DOHH2 (cell line): ENCODE data around the gene CPAMD8.

Experiments
- H3F3A ChIP-seq: fragments of 200-600 bp; sonication (generic), shearing (Covaris generic); 2 replicates; pipeline ENCODE4 v1.6.0; 2016; ENCODE audit warnings: antibody characterized with exemption, mild to moderate bottlenecking; ENCODE audit not compliant: control insufficient read depth, insufficient read depth
- H3K27ac ChIP-seq: fragments of 200-600 bp; sonication (generic); 2 replicates; pipeline ENCODE4 v1.5.1; 2014; ENCODE audit warnings: low read depth, mild to moderate bottlenecking, low read length, moderate library complexity
- H3K27me3 ChIP-seq: fragments of 200-600 bp; sonication (generic); 2 replicates; pipeline ENCODE4 v1.6.1; 2014; ENCODE audit warnings: mild to moderate bottlenecking, low read length, mixed read lengths; ENCODE audit not compliant: control insufficient read depth
- H3K36me3 ChIP-seq: fragments of 200-600 bp; sonication (generic); 2 replicates; pipeline ENCODE4 v1.6.1; 2014; ENCODE audit warnings: mild to moderate bottlenecking, low read length, moderate library complexity, mixed read lengths; ENCODE audit not compliant: control insufficient read depth
- H3K4me1 ChIP-seq: fragments of 200-600 bp; sonication (generic); 2 replicates; pipeline ENCODE4 v1.6.1; 2014; ENCODE audit warnings: mild to moderate bottlenecking, low read length, mixed read lengths; ENCODE audit not compliant: control insufficient read depth
- H3K4me2 ChIP-seq: fragments of 200-600 bp; sonication (generic); 2 replicates; pipeline ENCODE4 v1.6.0; 2014; ENCODE audit warnings: mild to moderate bottlenecking, low read length, moderate library complexity
- H3K4me3 ChIP-seq: fragments of 200-600 bp; sonication (generic); 2 replicates; pipeline ENCODE4 v1.5.1; 2014; ENCODE audit warnings: mild to moderate bottlenecking, low read length, mixed read lengths
- H3K79me2 ChIP-seq: fragments of 200-600 bp; sonication (generic); 2 replicates; pipeline ENCODE4 v1.6.1; 2014; ENCODE audit warnings: mild to moderate bottlenecking, low read length, mixed read lengths; ENCODE audit not compliant: control insufficient read depth
- H3K9me2 ChIP-seq: fragments of 200-600 bp; sonication (generic); replicated peaks from 2 replicates; pipeline ENCODE4 v1.6.1; 2014; ENCODE audit warnings: mild to moderate bottlenecking, low read length, mixed read lengths; ENCODE audit not compliant: control insufficient read depth
- H3K9me3 ChIP-seq: fragments of 200-600 bp; sonication (generic); 2 replicates; pipeline ENCODE4 v1.6.1; 2014; ENCODE audit warnings: antibody characterized with exemption, low read length, mixed read lengths; ENCODE audit not compliant: control insufficient read depth, insufficient read depth
- H4K20me1 ChIP-seq: fragments of 200-600 bp; sonication (generic); 2 replicates; pipeline ENCODE4 v1.6.0; 2014; ENCODE audit warnings: low read depth, mild to moderate bottlenecking, antibody characterized with exemption, low read length, moderate library complexity; ENCODE audit not compliant: control insufficient read depth, insufficient read depth
- CTCF ChIP-seq: fragments of 200-600 bp; sonication (generic); IDR thresholded peaks from one replicate; pipeline ENCODE4 v1.5.1; 2014; ENCODE audit warnings: antibody characterized with exemption, mild to moderate bottlenecking, low read depth, low read length; ENCODE audit not compliant: poor library complexity, severe bottlenecking
- EZH2phosphoT487 ChIP-seq: fragments of 200-600 bp; sonication (generic); IDR thresholded peaks from 2 replicates; pipeline ENCODE4 v1.6.1; 2017; ENCODE audit warnings: borderline replicate concordance, mild to moderate bottlenecking, antibody characterized with exemption, low read length, moderate library complexity, mixed read lengths

Gene CPAMD8

GRCh38 chr19:17070421-17070820 is 43.8 kb upstream of the CPAMD8 start:
- H3K4me3 ChIP-seq: no peak overlapping the region
- no peaks in the 10 kb centered on the region for H3K27me3 ChIP-seq
- peak overlapping the region; percentile 24; the same call in 1 of the 2 replicates for H3K4me2 ChIP-seq
- H3K9me2 ChIP-seq: no peaks in the 10 kb centered on the region
- TF ChIP-seq EZH2phosphoT487: no peak
- no peak for TF ChIP-seq CTCF
- no peak overlapping the region for H3K27ac ChIP-seq
- H3K4me1 ChIP-seq: peaks cover 77% of the 10 kb centered on the region
- peaks cover 95% of the 10 kb centered on the region for H3K79me2 ChIP-seq
- H4K20me1 ChIP-seq: peaks cover 14% of the 10 kb centered on the region
- peaks cover 8% of the 10 kb centered on the region for H3F3A ChIP-seq
- H3K9me3 ChIP-seq: no peaks in the 10 kb centered on the region
- peaks cover 93% of the 10 kb centered on the region for H3K36me3 ChIP-seq

- Histone ChIP-seq H3K27me3 (no peaks in the 10 kb centered on the region), H3K36me3 (peaks cover 96% of the 10 kb centered on the region), H3K4me1 (peaks cover 84% of the 10 kb centered on the region), H3K79me2 (peaks cover 97% of the 10 kb centered on the region), H3K27ac (peak overlapping the region; percentile 27; the same call in 1 of the 2 replicates), H3K4me2 (peak overlapping the region; percentile 24), H3K9me2 (no peaks in the 10 kb centered on the region), H3K9me3 (no peaks in the 10 kb centered on the region), H4K20me1 (peaks cover 22% of the 10 kb centered on the region), H3K4me3 (no peak overlapping the region), H3F3A (peaks cover 8% of the 10 kb centered on the region)
- TF ChIP-seq EZH2phosphoT487 (no peak), CTCF (no peak)
Observed at GRCh38 chr19:17069193-17069592, 42.6 kb upstream of the CPAMD8 start.

GRCh38 chr19:17063428-17063827 is 36.8 kb upstream of the CPAMD8 start:
- no peak overlapping the region for H3K4me2 ChIP-seq
- no peak overlapping the region for H3K27ac ChIP-seq
- peaks cover 28% of the 10 kb centered on the region for H3K4me1 ChIP-seq
- H3K27me3 ChIP-seq: no peaks in the 10 kb centered on the region
- no peak overlapping the region for H3K4me3 ChIP-seq
- H3K79me2 ChIP-seq: peaks cover 73% of the 10 kb centered on the region
- no peaks in the 10 kb centered on the region for H3K9me2 ChIP-seq
- peaks cover 94% of the 10 kb centered on the region for H3K36me3 ChIP-seq
- H4K20me1 ChIP-seq: peaks cover 20% of the 10 kb centered on the region
- TF ChIP-seq CTCF: no peak
- no peak for TF ChIP-seq EZH2phosphoT487
- H3K9me3 ChIP-seq: no peaks in the 10 kb centered on the region
- peaks cover 5% of the 10 kb centered on the region for H3F3A ChIP-seq

GRCh38 chr19:17061691-17062090 is 35.1 kb upstream of the CPAMD8 start:
- H3K79me2 ChIP-seq: peaks cover 59% of the 10 kb centered on the region
- no peak overlapping the region for H3K4me3 ChIP-seq
- no peaks in the 10 kb centered on the region for H3K27me3 ChIP-seq
- H3F3A ChIP-seq: no peaks in the 10 kb centered on the region
- TF ChIP-seq CTCF (no peak), EZH2phosphoT487 (no peak)
- H3K4me1 ChIP-seq: peaks cover 12% of the 10 kb centered on the region
- H3K9me3 ChIP-seq: no peaks in the 10 kb centered on the region
- H4K20me1 ChIP-seq: peaks cover 19% of the 10 kb centered on the region
- no peak overlapping the region for H3K27ac ChIP-seq
- no peak overlapping the region for H3K4me2 ChIP-seq
- H3K36me3 ChIP-seq: peaks cover 96% of the 10 kb centered on the region
- no peaks in the 10 kb centered on the region for H3K9me2 ChIP-seq
